Measurements from ENCODE around the gene NOS3. TPM values are rescaled to one million over a fixed set of nuclear protein-coding genes. Genes with fewer than 3 reads are reported as not detected.

The NOS3 gene
- total and polyA plus RNA-seq, 9 of the 15 experiments (the other 6 are each of a cell fraction or from before 2014, with no cell fraction given), result 1.1 to 121 (median 23.6) TPM

DNA sequence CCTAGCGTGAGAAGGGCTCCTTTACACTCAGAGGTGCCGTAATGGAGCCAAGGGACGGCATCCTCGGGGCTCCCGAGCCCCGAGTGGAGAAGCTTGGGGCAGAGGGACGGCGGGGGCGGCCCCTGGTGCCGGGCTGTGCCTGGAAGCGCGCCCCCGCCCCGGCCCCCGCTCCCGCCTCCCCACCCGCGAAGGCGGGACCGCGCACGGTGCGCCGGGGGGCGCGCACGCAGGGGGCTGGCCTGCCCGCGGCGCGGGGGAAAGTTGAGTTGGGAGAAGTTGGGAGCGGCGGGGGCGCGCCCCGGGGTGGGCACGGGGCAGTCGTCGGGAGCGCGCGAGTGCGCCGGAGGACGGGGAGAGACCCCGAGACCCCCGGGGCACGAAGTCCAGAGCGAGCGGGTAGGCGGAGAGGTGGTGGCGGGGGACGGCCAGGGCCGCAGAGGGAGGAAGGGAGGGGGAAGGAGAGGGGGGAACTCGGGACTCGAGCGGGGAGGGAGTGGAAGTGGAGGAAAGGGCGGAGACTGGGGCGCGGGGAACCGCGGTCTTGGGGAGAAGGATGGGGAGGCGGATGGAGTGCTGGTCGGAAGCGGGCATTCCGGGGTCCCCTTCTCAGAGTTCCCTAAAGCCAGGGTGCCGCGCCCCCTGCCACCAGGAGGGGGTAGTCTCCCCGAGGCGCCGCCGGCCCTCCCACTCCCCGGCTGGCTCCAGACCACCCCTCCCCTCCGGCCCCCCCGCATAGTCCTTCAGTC lies 68.7 kb downstream of the NOS3 start, which contains the start of gene SLC4A2:
Gene SLC4A2 (plus strand): TSS at position 223 of the 746 bp plus-strand sequence. CDS start 2,399 bp downstream, outside the sequence.
- peaks cover 22% of the 10 kb centered on the region; the same call in 2 of the 3 replicates for H3K36me3 ChIP-seq (ENCODE audit: control insufficient read depth, insufficient read depth, low read length)
- peaks cover 10% of the 10 kb centered on the region for H4K20me1 ChIP-seq (replicated peaks; ENCODE audit: control insufficient read depth, insufficient read depth, low read length)
- H3K79me2 ChIP-seq (ENCODE audit: control insufficient read depth, insufficient read depth, low read length), result peaks cover 56% of the 10 kb centered on the region
- H3K27ac ChIP-seq (ENCODE audit: extremely low read depth, low read depth, low read length), result peak within 1 kb of the TSS; percentile 90
- DNase-seq (ENCODE audit: extremely low read depth in 1 of 4, low spot score in 3 of 4) (peak; percentile 94 to 98 (median 95)), ATAC-seq (peak; percentile 33), FAIRE-seq (no peak)
- in situ Hi-C loops (cut with MboI) (no loop called here), intact Hi-C loops (cut with micrococcal nuclease) (loop anchor here (1.0 to 2.0 kb wide), 2 partner anchors 49 to 51 kb away; no protein-coding TSS in a partner anchor)
- POLR2A ChIA-PET, result interaction anchor here (0.6 to 2.4 kb wide), 5 partner anchors 9 to 23 kb away, joined by 3 to 9 read pairs (median 4); partner anchors contain the start of gene FASTK
- peak within 1 kb of the TSS; percentile 91 for H2AFZ ChIP-seq (ENCODE audit: low read depth, low read length)
- H3K27me3 ChIP-seq (ENCODE audit: control insufficient read depth in 2 of 2, insufficient read depth in 2 of 2, low read length in 2 of 2), result no peaks in the 10 kb centered on the region
- no peaks in the 10 kb centered on the region for H3K9me1 ChIP-seq (ENCODE audit: control insufficient read depth, insufficient read depth, low read length)
- H3K9me3 ChIP-seq (replicated peaks; ENCODE audit: control insufficient read depth, insufficient read depth, low read depth, low read length), result no peaks in the 10 kb centered on the region
- peaks cover 57 to 79% of the 10 kb centered on the region in 2 experiments for H3K4me1 ChIP-seq (replicated peaks in 1 of 2; ENCODE audit: control insufficient read depth in 2 of 2, insufficient read depth in 2 of 2, low read length in 2 of 2)
- peak within 1 kb of the TSS; percentile 94 for H3K4me2 ChIP-seq (ENCODE audit: insufficient read depth, low read length)
- H3K9ac ChIP-seq (ENCODE audit: insufficient read depth in 1 of 2, low read depth in 2 of 2, low read length in 2 of 2), result peak within 1 kb of the TSS; percentile 85 to 91
- peak within 1 kb of the TSS; percentile 84 for H3K4me3 ChIP-seq
- BruUV-seq (replicated peaks), result no TSS peak
- 1% methylated on average over 35 of the region's 75 CpGs for WGBS (ENCODE audit: insufficient coverage, low coverage, missing lambda C conversion rate)
- CTCF ChIA-PET (ENCODE audit: low intra/inter-chr PET ratio), result interaction anchor here (0.5 to 1.7 kb wide), 9 partner anchors 21 to 680 kb away, joined by 3 to 8 read pairs (median 3); partner anchors contain the start of genes ABCB8 and AGAP3
- TF ChIP-seq LARP7 (IDR thresholded peaks at IDR 0.05), result peak; percentile 92; the same call in 1 of the 2 replicates
- TF ChIP-seq HDAC8 (tag; IDR thresholded peaks at IDR 0.05), result no peak
- TF ChIP-seq FOXM1 (IDR thresholded peaks at IDR 0.05; ENCODE audit: low read depth), result no peak
- no peak for TF ChIP-seq FOXM1 (CRISPR knock-in tag; IDR thresholded peaks at IDR 0.05; ENCODE audit: low read depth)
- TF ChIP-seq, protein P1, sequence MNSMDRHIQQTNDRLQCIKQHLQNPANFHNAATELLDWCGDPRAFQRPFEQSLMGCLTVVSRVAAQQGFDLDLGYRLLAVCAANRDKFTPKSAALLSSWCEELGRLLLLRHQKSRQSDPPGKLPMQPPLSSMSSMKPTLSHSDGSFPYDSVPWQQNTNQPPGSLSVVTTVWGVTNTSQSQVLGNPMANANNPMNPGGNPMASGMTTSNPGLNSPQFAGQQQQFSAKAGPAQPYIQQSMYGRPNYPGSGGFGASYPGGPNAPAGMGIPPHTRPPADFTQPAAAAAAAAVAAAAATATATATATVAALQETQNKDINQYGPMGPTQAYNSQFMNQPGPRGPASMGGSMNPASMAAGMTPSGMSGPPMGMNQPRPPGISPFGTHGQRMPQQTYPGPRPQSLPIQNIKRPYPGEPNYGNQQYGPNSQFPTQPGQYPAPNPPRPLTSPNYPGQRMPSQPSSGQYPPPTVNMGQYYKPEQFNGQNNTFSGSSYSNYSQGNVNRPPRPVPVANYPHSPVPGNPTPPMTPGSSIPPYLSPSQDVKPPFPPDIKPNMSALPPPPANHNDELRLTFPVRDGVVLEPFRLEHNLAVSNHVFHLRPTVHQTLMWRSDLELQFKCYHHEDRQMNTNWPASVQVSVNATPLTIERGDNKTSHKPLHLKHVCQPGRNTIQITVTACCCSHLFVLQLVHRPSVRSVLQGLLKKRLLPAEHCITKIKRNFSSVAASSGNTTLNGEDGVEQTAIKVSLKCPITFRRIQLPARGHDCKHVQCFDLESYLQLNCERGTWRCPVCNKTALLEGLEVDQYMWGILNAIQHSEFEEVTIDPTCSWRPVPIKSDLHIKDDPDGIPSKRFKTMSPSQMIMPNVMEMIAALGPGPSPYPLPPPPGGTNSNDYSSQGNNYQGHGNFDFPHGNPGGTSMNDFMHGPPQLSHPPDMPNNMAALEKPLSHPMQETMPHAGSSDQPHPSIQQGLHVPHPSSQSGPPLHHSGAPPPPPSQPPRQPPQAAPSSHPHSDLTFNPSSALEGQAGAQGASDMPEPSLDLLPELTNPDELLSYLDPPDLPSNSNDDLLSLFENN (IDR thresholded peaks at IDR 0.05; ENCODE audit: low read depth in 2 of 2, low read length in 2 of 2), result 0 out of 4 replicates have a peak, but pooled peaks of 1 of the 2 experiments have one; percentile 45
- TF ChIP-seq ELF1 (tag; IDR thresholded peaks at IDR 0.05), result peak; percentile 30; the same call in 1 of the 2 replicates
- peak; percentile 12 for TF ChIP-seq TAF1 (IDR thresholded peaks at IDR 0.05; ENCODE audit: control insufficient read depth, extremely low read depth, insufficient read depth, low read length, severe bottlenecking)
- TF ChIP-seq, protein P2, sequence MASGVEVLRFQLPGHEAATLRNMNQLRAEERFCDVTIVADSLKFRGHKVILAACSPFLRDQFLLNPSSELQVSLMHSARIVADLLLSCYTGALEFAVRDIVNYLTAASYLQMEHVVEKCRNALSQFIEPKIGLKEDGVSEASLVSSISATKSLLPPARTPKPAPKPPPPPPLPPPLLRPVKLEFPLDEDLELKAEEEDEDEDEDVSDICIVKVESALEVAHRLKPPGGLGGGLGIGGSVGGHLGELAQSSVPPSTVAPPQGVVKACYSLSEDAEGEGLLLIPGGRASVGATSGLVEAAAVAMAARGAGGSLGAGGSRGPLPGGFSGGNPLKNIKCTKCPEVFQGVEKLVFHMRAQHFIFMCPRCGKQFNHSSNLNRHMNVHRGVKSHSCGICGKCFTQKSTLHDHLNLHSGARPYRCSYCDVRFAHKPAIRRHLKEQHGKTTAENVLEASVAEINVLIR (CRISPR knock-in tag; IDR thresholded peaks at IDR 0.05), result no peak
- TF ChIP-seq HOXB6 (CRISPR knock-in tag; IDR thresholded peaks at IDR 0.05; ENCODE audit: borderline replicate concordance), result no peak
- TF ChIP-seq TCFL5 (CRISPR knock-in tag; conservative IDR thresholded peaks at IDR 0.05), result no peak
- TF ChIP-seq ZNF584 (CRISPR knock-in tag; IDR thresholded peaks at IDR 0.05; ENCODE audit: low read depth), result peak; percentile 98
- peak; percentile 77; the same call in 1 of the 2 replicates for TF ChIP-seq HLTF (IDR thresholded peaks at IDR 0.05)
- TF ChIP-seq, protein P3, sequence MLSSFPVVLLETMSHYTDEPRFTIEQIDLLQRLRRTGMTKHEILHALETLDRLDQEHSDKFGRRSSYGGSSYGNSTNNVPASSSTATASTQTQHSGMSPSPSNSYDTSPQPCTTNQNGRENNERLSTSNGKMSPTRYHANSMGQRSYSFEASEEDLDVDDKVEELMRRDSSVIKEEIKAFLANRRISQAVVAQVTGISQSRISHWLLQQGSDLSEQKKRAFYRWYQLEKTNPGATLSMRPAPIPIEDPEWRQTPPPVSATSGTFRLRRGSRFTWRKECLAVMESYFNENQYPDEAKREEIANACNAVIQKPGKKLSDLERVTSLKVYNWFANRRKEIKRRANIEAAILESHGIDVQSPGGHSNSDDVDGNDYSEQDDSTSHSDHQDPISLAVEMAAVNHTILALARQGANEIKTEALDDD (IDR thresholded peaks at IDR 0.05), result no peak
- no peak for TF ChIP-seq ZNF23 (CRISPR knock-in tag; IDR thresholded peaks at IDR 0.05)
- peak; percentile 67 for TF ChIP-seq DMBX1 (CRISPR knock-in tag; IDR thresholded peaks at IDR 0.05; ENCODE audit: borderline replicate concordance)
- peak; percentile 19; the same call in 1 of the 2 replicates for TF ChIP-seq TRIM28 (IDR thresholded peaks at IDR 0.05)

All from K562 (cell line).